SU-DHL-6 (cell line): ENCODE measurements around the gene DMBX1.

Source experiments
- H2AFZ ChIP-seq: fragments of 200-600 bp; sonication (generic); 2 replicates; pipeline ENCODE4 v1.6.1; 2014; ENCODE audit warnings: low read depth, mild to moderate bottlenecking, moderate library complexity, mixed read lengths, antibody characterized with exemption, low read length; ENCODE audit not compliant: severe bottlenecking
- H3F3A ChIP-seq: fragments of 200-600 bp; shearing (Covaris generic); 2 replicates; pipeline ENCODE4 v1.6.0; 2016; ENCODE audit warnings: antibody characterized with exemption, mild to moderate bottlenecking; ENCODE audit not compliant: insufficient read depth
- H3K27ac ChIP-seq: fragments of 200-600 bp; sonication (generic); 2 replicates; pipeline ENCODE4 v1.5.1; 2016; ENCODE audit warnings: low read depth, mild to moderate bottlenecking, low read length, moderate library complexity, mixed read lengths
- H3K27me3 ChIP-seq: fragments of 200-600 bp; sonication (generic), shearing (Covaris generic); 2 replicates; pipeline ENCODE4 v1.6.0; 2014; ENCODE audit warnings: mild to moderate bottlenecking, low read length
- H3K36me3 ChIP-seq: fragments of 200-600 bp; sonication (generic); 2 replicates; pipeline ENCODE4 v1.6.1; 2014; ENCODE audit warnings: mild to moderate bottlenecking, low read length, mixed read lengths
- H3K4me2 ChIP-seq: fragments of 300-600, 200-600 bp; shearing (Covaris generic), sonication (generic); 2 replicates; pipeline ENCODE4 v1.6.0; 2014; ENCODE audit warnings: low read length, low read depth, mild to moderate bottlenecking; ENCODE audit not compliant: poor library complexity, severe bottlenecking
- H3K4me3 ChIP-seq: fragments of 200-600 bp; sonication (generic); 2 replicates; pipeline ENCODE4 v1.5.1; 2014; ENCODE audit warnings: antibody characterized with exemption, low read length, mild to moderate bottlenecking, mixed read lengths; ENCODE audit not compliant: insufficient read depth, poor library complexity, severe bottlenecking
- H3K79me2 ChIP-seq: fragments of 200-600 bp; sonication (generic); 2 replicates; pipeline ENCODE4 v1.6.1; 2014; ENCODE audit warnings: mild to moderate bottlenecking, low read length, moderate library complexity; ENCODE audit not compliant: insufficient read depth
- H3K9ac ChIP-seq: fragments of 200-600 bp; sonication (generic); 2 replicates; pipeline ENCODE4 v1.7.0; 2014; ENCODE audit warnings: mild to moderate bottlenecking, low read length
- H3K9me2 ChIP-seq: fragments of 200-600 bp; sonication (generic); replicated peaks from 2 replicates; pipeline ENCODE4 v1.6.1; 2014; ENCODE audit warnings: low read length; ENCODE audit not compliant: insufficient read depth
- H3K9me3 ChIP-seq: fragments of 200-600 bp; sonication (generic); 2 replicates; pipeline ENCODE4 v1.6.1; 2014; ENCODE audit warnings: low read length, mixed read lengths; ENCODE audit not compliant: insufficient read depth
- H4K20me1 ChIP-seq: fragments of 200-600 bp; sonication (generic); 2 replicates; pipeline ENCODE4 v1.6.1; 2014; ENCODE audit warnings: low read depth, mild to moderate bottlenecking, antibody characterized with exemption, low read length, moderate library complexity, mixed read lengths
- CTCF ChIP-seq: fragments of 200-600 bp; sonication (generic); IDR thresholded peaks from one replicate; pipeline ENCODE4 v1.5.1; 2017; ENCODE audit warnings: antibody characterized with exemption, mild to moderate bottlenecking, low read length, moderate library complexity; ENCODE audit not compliant: insufficient read depth, poor library complexity, severe bottlenecking
- EZH2phosphoT487 ChIP-seq: fragments of 200-600 bp; sonication (generic), shearing (Covaris generic); conservative IDR thresholded peaks from 2 replicates; pipeline ENCODE4 v1.6.1; 2018; ENCODE audit warnings: mild to moderate bottlenecking, antibody characterized with exemption, low read length, moderate library complexity, mixed read lengths

The DMBX1 gene

GRCh38 chr1:46478721-46479485, 10.7 kb upstream of the DMBX1 start:
- Histone ChIP-seq H3K79me2 (no peaks in the 10 kb centered on the region), H3K9me2 (no peaks in the 10 kb centered on the region), H2AFZ (no peak overlapping the region), H3F3A (no peaks in the 10 kb centered on the region), H3K27me3 (no peaks in the 10 kb centered on the region), H3K36me3 (no peaks in the 10 kb centered on the region), H3K4me3 (no peak overlapping the region), H4K20me1 (no peaks in the 10 kb centered on the region), H3K9me3 (no peaks in the 10 kb centered on the region), H3K27ac (no peak overlapping the region), H3K4me2 (no peak overlapping the region), H3K9ac (no peak overlapping the region)
- TF ChIP-seq CTCF: no peak
- no peak for TF ChIP-seq EZH2phosphoT487

GRCh38 chr1:46479744-46480350, 9.8 kb upstream of the DMBX1 start:
- H3F3A ChIP-seq: no peaks in the 10 kb centered on the region
- no peak overlapping the region for H2AFZ ChIP-seq
- no peak for TF ChIP-seq EZH2phosphoT487
- TF ChIP-seq CTCF: no peak
- H3K9me3 ChIP-seq: no peaks in the 10 kb centered on the region
- no peak overlapping the region for H3K4me3 ChIP-seq
- H3K27me3 ChIP-seq: no peaks in the 10 kb centered on the region
- H3K36me3 ChIP-seq: no peaks in the 10 kb centered on the region
- H4K20me1 ChIP-seq: no peaks in the 10 kb centered on the region
- no peaks in the 10 kb centered on the region for H3K9me2 ChIP-seq
- H3K27ac ChIP-seq: no peak overlapping the region
- no peak overlapping the region for H3K4me2 ChIP-seq
- no peak overlapping the region for H3K9ac ChIP-seq
- H3K79me2 ChIP-seq: no peaks in the 10 kb centered on the region

- Histone ChIP-seq H3K9ac (no peak overlapping the region), H3K4me2 (no peak overlapping the region), H3K4me3 (no peak overlapping the region), H3K27me3 (no peaks in the 10 kb centered on the region), H4K20me1 (no peaks in the 10 kb centered on the region), H3K9me3 (no peaks in the 10 kb centered on the region), H3F3A (no peaks in the 10 kb centered on the region), H3K79me2 (no peaks in the 10 kb centered on the region), H3K36me3 (no peaks in the 10 kb centered on the region), H3K27ac (no peak overlapping the region), H2AFZ (no peak overlapping the region), H3K9me2 (no peaks in the 10 kb centered on the region)
- TF ChIP-seq EZH2phosphoT487: no peak
- no peak for TF ChIP-seq CTCF
Measured at GRCh38 chr1:46480959-46481646, 8.5 kb upstream of the DMBX1 start.
